A549 (cell line): ENCODE results near the gene DLK2. TPM values are rescaled to one million over a fixed set of nuclear protein-coding genes. Genes with fewer than 3 reads are reported as not detected.

Experiments used
- ATAC-seq, 2 experiments: fragments of 200-7000 bp in 1 of 2; fragments of >200 bp in 1 of 2; cut with Nextera tagmentation in 1 of 2; cut with Tn5 transposase in 1 of 2; 3 replicates each; pipeline versions ENCODE4 v1.8.0 to v1.9.1; 2018 to 2020; ENCODE audit warnings: mild to moderate bottlenecking in 1 of 2, moderate library complexity in 1 of 2
- CTCF ChIA-PET: fragments of 300-600 bp; sonication (Branson Sonifier 250); formaldehyde crosslinking; extraction: SDS; loops from one replicate; lab custom pipeline; 2021; ENCODE audit warnings: antibody characterized with exemption, inconsistent platforms; lab: Yijun Ruan, JAX
- POLR2A ChIA-PET: fragments of 350-600 bp; formaldehyde crosslinking; extraction: SDS; loops from one replicate; lab custom pipeline; 2021; ENCODE audit warnings: antibody characterized with exemption, inconsistent platforms; lab: Yijun Ruan, JAX
- DNase-seq, 2 experiments: peaks; one replicate each; pipeline versions ENCODE4 v3.0.0 to v3.0.0-alpha.2; 2011 to 2016; ENCODE audit warnings: low read depth in 1 of 2, low spot score in 1 of 2
- FAIRE-seq: peaks from 2 replicates; lab custom pipeline; 2011; peaks lifted over from hg19 to GRCh38; lab: Jason Lieb, UNC
- H3K27ac ChIP-seq, 2 experiments: fragments of >200 bp; sonication (Bioruptor Twin); formaldehyde crosslinking; 3 replicates each; pipeline ENCODE4 v1.5.1; 2016 to 2017
- H3K4me1 ChIP-seq: fragments of >200 bp; sonication (Bioruptor Twin); formaldehyde crosslinking; 3 replicates; pipeline ENCODE4 v1.6.1; 2016
- H3K4me2 ChIP-seq: fragments of >200 bp; sonication (Bioruptor Twin); formaldehyde crosslinking; 3 replicates; pipeline ENCODE4 v1.6.1; 2016
- H3K4me3 ChIP-seq: fragments of >200 bp; sonication (Bioruptor Twin); formaldehyde crosslinking; 3 replicates; pipeline ENCODE4 v1.5.1; 2016
- H3K9me3 ChIP-seq: fragments of >200 bp; sonication (Bioruptor Twin); formaldehyde crosslinking; 3 replicates; pipeline ENCODE4 v1.6.1; 2016
- BHLHE40 ChIP-seq: IDR thresholded peaks from 2 replicates; pipeline ENCODE4 v1.6.1; 2012; ENCODE audit warnings: low read depth, low read length, inconsistent platforms
- CBX2 ChIP-seq: fragments of 200-600 bp; sonication (generic); IDR thresholded peaks from 2 replicates; pipeline ENCODE4 v1.6.1; 2016; ENCODE audit warnings: low read depth, mild to moderate bottlenecking, borderline replicate concordance
- CBX8 ChIP-seq: fragments of 200-600 bp; sonication (generic); IDR thresholded peaks from 2 replicates; pipeline ENCODE4 v1.6.1; 2016
- CHD2 ChIP-seq: fragments of 150-350 bp; IDR thresholded peaks from 2 replicates; pipeline ENCODE4 v1.6.1; 2014; ENCODE audit warnings: low read length; ENCODE audit not compliant: partially characterized antibody
- CTCF ChIP-seq: fragments of >200 bp; sonication (Bioruptor Twin); formaldehyde crosslinking; IDR thresholded peaks from 3 replicates; pipeline ENCODE4 v1.5.1; 2016
- E2F6 ChIP-seq: IDR thresholded peaks from 2 replicates; pipeline ENCODE4 v1.6.1; 2012; ENCODE audit warnings: low read depth, borderline replicate concordance
- ESRRA ChIP-seq: fragments of 150-350 bp; IDR thresholded peaks from 2 replicates; pipeline ENCODE4 v1.6.1; 2014; ENCODE audit warnings: mild to moderate bottlenecking, low read length, borderline replicate concordance
- FOXS1 ChIP-seq: fragments of 250-450 bp; sonication (Bioruptor Pico); IDR thresholded peaks from 2 replicates; pipeline ENCODE4 v1.5.0; 2020; ENCODE audit warnings: mild to moderate bottlenecking, moderate library complexity
- HOXB5 ChIP-seq: fragments of 250-450 bp; sonication (Bioruptor Pico); IDR thresholded peaks from 2 replicates; pipeline ENCODE4 v1.5.0; 2020; ENCODE audit warnings: mild to moderate bottlenecking, moderate library complexity
- JUN ChIP-seq, 2 experiments: fragments of >200 bp; sonication (Bioruptor Twin); formaldehyde crosslinking; IDR thresholded peaks; 2 replicates in 1 of 2; 3 replicates in 1 of 2; pipeline ENCODE4 v1.6.1; 2016 to 2017
- KDM1A ChIP-seq: fragments of 200-600 bp; sonication (generic); IDR thresholded peaks from 2 replicates; pipeline ENCODE4 v1.6.1; 2016; ENCODE audit warnings: low read depth, mild to moderate bottlenecking
- MAX ChIP-seq: IDR thresholded peaks from 2 replicates; pipeline ENCODE4 v1.6.1; 2012
- RAD21 ChIP-seq, 2 experiments: fragments of >200 bp in 1 of 2; sonication (Bioruptor Twin) in 1 of 2; formaldehyde crosslinking in 1 of 2; IDR thresholded peaks in 1 of 2; conservative IDR thresholded peaks in 1 of 2; 2 replicates in 1 of 2; 3 replicates in 1 of 2; pipeline ENCODE4 v1.6.1; 2012 to 2018; ENCODE audit warnings: inconsistent platforms in 1 of 2
- RARB ChIP-seq: fragments of 250-450 bp; sonication (Bioruptor Pico); IDR thresholded peaks from 2 replicates; pipeline ENCODE4 v1.8.0; 2021; ENCODE audit warnings: mild to moderate bottlenecking, moderate library complexity
- RCOR1 ChIP-seq: fragments of 150-350 bp; IDR thresholded peaks from 2 replicates; pipeline ENCODE4 v1.6.1; 2014; ENCODE audit warnings: antibody characterized with exemption, low read length, low read depth
- RFX5 ChIP-seq: fragments of 450-650 bp; IDR thresholded peaks from 2 replicates; pipeline ENCODE4 v1.7.1; 2014; ENCODE audit warnings: antibody characterized with exemption, mild to moderate bottlenecking, moderate library complexity
- USF2 ChIP-seq: fragments of 450-650 bp; IDR thresholded peaks from 2 replicates; pipeline ENCODE4 v1.6.1; 2014; ENCODE audit warnings: antibody characterized with exemption
- ZC3H11A ChIP-seq: fragments of 450-650 bp; IDR thresholded peaks from 2 replicates; pipeline ENCODE4 v1.6.1; 2014; ENCODE audit warnings: antibody characterized with exemption, mild to moderate bottlenecking
- ZSCAN20 ChIP-seq: fragments of 250-450 bp; sonication (Bioruptor Pico); IDR thresholded peaks from 2 replicates; pipeline ENCODE4 v1.8.0; 2022; ENCODE audit warnings: mild to moderate bottlenecking, moderate library complexity
- WGBS: methylation state at CpG from one replicate; pipeline ENCODE4 v1.1.6; 2017; ENCODE audit errors: missing lambda C conversion rate; 5-methylcytosine and 5-hydroxymethylcytosine counted together
- polyA plus RNA-seq, 4 experiments: library from polyadenylated mRNA; depleted of rRNA in 3 of 4; stranded (reverse); fragments of >200 nt; fragmentation: RNase III in 1 of 4; extraction: RNeasy Plus Mini Kit Qiagen cat#74134 plus additional on column Dnase treatment in 1 of 4; gene quantifications; 2 replicates in 3 of 4; 3 replicates in 1 of 4; pipeline ENCODE4 v1.2.3, GENCODE V29; 2011 to 2017

DLK2 gene
- polyA plus RNA-seq, 2 of the 4 experiments (the other 2 are of a cell fraction), result 2.5 to 2.9 TPM

- Histone ChIP-seq H3K4me1 (peaks cover 12% of the 10 kb centered on the region; the same call in 1 of the 3 replicates), H3K9me3 (no peaks in the 10 kb centered on the region), H3K27ac (peak overlapping the region in 1 of 2 experiments; percentile 57; a peak in 2 of 6 replicates), H3K4me2 (peak overlapping the region; percentile 94), H3K4me3 (peak overlapping the region; percentile 39)
- DNase-seq (peak in 1 of 2 experiments; percentile 16), FAIRE-seq (no peak), ATAC-seq (no peak)
- ChIA-PET POLR2A (interaction anchor here (0.7 to 1.0 kb wide), 4 partner anchors 27 to 50 kb away, joined by 3 to 5 read pairs (median 4); no protein-coding TSS in a partner anchor), CTCF (interaction anchor here (0.6 to 8.4 kb wide), 12 partner anchors 9 to 194 kb away, joined by 3 to 62 read pairs (median 4); no protein-coding TSS in a partner anchor)
- TF ChIP-seq RCOR1 (no peak), RARB (no peak), CTCF (peak; percentile 38; the same call in 2 of the 3 replicates), RAD21 (conservative IDR thresholded peaks at IDR 0.05 in 1 of 2, IDR thresholded peaks at IDR 0.05 in 1 of 2) (0 out of 5 replicates have a peak, but pooled peaks of 1 of the 2 experiments have one; percentile 6), ESRRA (no peak), USF2 (no peak), RFX5 (no peak), ZSCAN20 (no peak), ZC3H11A (no peak), KDM1A (no peak), CHD2 (no peak), CBX2 (no peak), HOXB5 (CRISPR knock-in tag) (no peak), CBX8 (no peak), BHLHE40 (no peak)
- WGBS, result 2% methylated on average over 9 of the region's 9 CpGs
Measured at GRCh38 chr6:43457643-43458042, 2.3 kb upstream of the DLK2 start.

GRCh38 chr6:43454696-43455530 is 435 bp downstream of the DLK2 start:
- CTCF ChIA-PET, result interaction anchor here (0.5 to 8.4 kb wide), 10 partner anchors 10 to 63 kb away, joined by 3 to 62 read pairs (median 3); partner anchors contain the start of genes ABCC10 and LRRC73
- no peak for TF ChIP-seq FOXS1
- TF ChIP-seq MAX, result peak; percentile 63
- peak; percentile 33; the same call in 1 of the 2 replicates for TF ChIP-seq E2F6
- peak; percentile 22 to 52; a peak in 2 of 5 replicates for TF ChIP-seq JUN (IDR thresholded peaks at IDR 0.05)
- TF ChIP-seq, all 56 proteins: peak for 3
- WGBS, result 3% methylated on average over 28 of the region's 97 CpGs

More at GRCh38 chr6:43454696-43455530, 435 bp downstream of the DLK2 start:
- Histone ChIP-seq H3K27ac (peak overlapping the region; percentile 55 to 92), H3K4me1 (peaks cover 12% of the 10 kb centered on the region; the same call in 1 of the 3 replicates), H3K4me3 (peak overlapping the region; percentile 55), H3K4me2 (peak overlapping the region; percentile 94), H3K9me3 (no peaks in the 10 kb centered on the region)
- POLR2A ChIA-PET, result interaction anchor here (0.5 to 1.2 kb wide), 4 partner anchors 17 to 52 kb away, joined by 3 to 4 read pairs (median 3); partner anchors contain the start of gene ABCC10
- FAIRE-seq (no peak), DNase-seq (peak; percentile 71 to 88), ATAC-seq (peak; percentile 76 to 88)
